ENCODE measurements around the gene ZNF143. TPM values are rescaled to one million over a fixed set of nuclear protein-coding genes. Genes with fewer than 3 reads are reported as not detected.
A peak's percentile ranks its signal among the peaks of the same experiment; 100 is the strongest.
"Not testable (repeated sequence)": the region's sequence is repeated elsewhere in the genome, so short reads cannot be mapped to it uniquely, and the experiment has no call there.

Gene ZNF143
- total RNA-seq, 6 experiments from 2014 or later: 5.8 to 16.0 (median 9.5) TPM

GRCh38 chr11:9448576-9449352 is 12.0 kb upstream of the ZNF143 start:
- Histone ChIP-seq H3K4me3 (no peak overlapping the region), H3K27ac (no peak overlapping the region), H3K36me3 (peaks cover 0 to 19% (median 0%) of the 10 kb centered on the region in 4 donors), H3K27me3 (no peaks in the 10 kb centered on the region), H3K9me3 (no peaks in the 10 kb centered on the region), H3K4me1 (no peaks in the 10 kb centered on the region)
- WGBS (ENCODE audit: insufficient coverage, low coverage, low lambda C conversion rate, missing lambda C conversion rate): 99% methylated on average over 9 of the region's 9 CpGs
- no peak for DNase-seq
- no peak for ATAC-seq
- intact Hi-C loops (cut with DNase I): no loop called here
- TF ChIP-seq POLR2A (IDR thresholded peaks at IDR 0.05) (no peak), CTCF (IDR thresholded peaks at IDR 0.05) (no peak)

- ATAC-seq; H3K4me3 ChIP-seq; intact Hi-C loops (cut with DNase I); DNase-seq; H3K27ac ChIP-seq; H3K4me1 ChIP-seq; H3K9me3 ChIP-seq; H3K36me3 ChIP-seq; H3K27me3 ChIP-seq: not testable (repeated sequence)
- WGBS (ENCODE audit: insufficient coverage, low coverage, low lambda C conversion rate, missing lambda C conversion rate): 90% methylated on average over 7 of the region's 7 CpGs
These were observed 8.8 kb upstream of the ZNF143 start for GRCh38 chr11:9452023-9452422.

- no peak overlapping the region for H3K4me3 ChIP-seq
- no peak for TF ChIP-seq CTCF (IDR thresholded peaks at IDR 0.05)
- TF ChIP-seq POLR2A (IDR thresholded peaks at IDR 0.05): no peak
- WGBS (ENCODE audit: insufficient coverage, low coverage, low lambda C conversion rate, missing lambda C conversion rate): 90% methylated on average over 5 of the region's 5 CpGs
- H3K27me3 ChIP-seq: no peaks in the 10 kb centered on the region
- intact Hi-C loops (cut with DNase I): no loop called here
- no peaks in the 10 kb centered on the region for H3K36me3 ChIP-seq
- ATAC-seq: no peak
- H3K4me1 ChIP-seq: no peaks in the 10 kb centered on the region
- DNase-seq: no peak
- no peak overlapping the region for H3K27ac ChIP-seq
- H3K9me3 ChIP-seq: no peaks in the 10 kb centered on the region
These were observed 5.1 kb upstream of the ZNF143 start for GRCh38 chr11:9455722-9456121.

- WGBS (ENCODE audit: insufficient coverage, low coverage, low lambda C conversion rate, missing lambda C conversion rate): 1% methylated on average over 23 of the region's 23 CpGs
- TF ChIP-seq CTCF (IDR thresholded peaks at IDR 0.05) (no peak), POLR2A (IDR thresholded peaks at IDR 0.05) (no peak)
- Histone ChIP-seq H3K36me3 (no peaks in the 10 kb centered on the region), H3K27ac (peak overlapping the region; percentile 97 to 100 (median 98)), H3K4me1 (peaks cover 0 to 16% (median 7%) of the 10 kb centered on the region in 4 donors), H3K27me3 (no peaks in the 10 kb centered on the region), H3K4me3 (peak overlapping the region; percentile 76 to 97 (median 82)), H3K9me3 (no peaks in the 10 kb centered on the region)
- intact Hi-C loops (cut with DNase I): no loop called here
- no peak for DNase-seq
- ATAC-seq: no peak
These were observed 1.0 kb upstream of the ZNF143 start for GRCh38 chr11:9459667-9460321.

All from right lobe of liver (tissue), 6 donors.